HepG2 (cell line): ENCODE data around the gene FGF18. TPM values are rescaled to one million over a fixed set of nuclear protein-coding genes. Genes with fewer than 3 reads are reported as not detected.

Source experiments
- ATAC-seq: fragments of 200-7000 bp; cut with Tn5 transposase; 3 replicates; pipeline ENCODE4 v1.9.1; 2020; ENCODE audit warnings: mild to moderate bottlenecking, moderate library complexity
- BruUV-seq: library from RNA; stranded (reverse); fragments of 400-500 nt; replicated peaks from 2 replicates; lab custom pipeline; 2021; lab: Mats Ljungman, UMichigan
- CTCF ChIA-PET: fragments of 300-600 bp; formaldehyde crosslinking; extraction: SDS; loops from one replicate; lab custom pipeline; 2021; ENCODE audit warnings: low total read pairs, inconsistent platforms, low intra/inter-chr PET ratio; lab: Yijun Ruan, JAX
- POLR2A ChIA-PET: fragments of 350-600 bp; sonication (Branson Sonifier 250); formaldehyde crosslinking; loops from one replicate; lab custom pipeline; 2020; ENCODE audit warnings: antibody characterized with exemption, inconsistent platforms; lab: Yijun Ruan, JAX
- DNase-seq: peaks from one replicate; pipeline ENCODE4 v3.0.0-alpha.2; 2015; ENCODE audit warnings: low spot score
- FAIRE-seq: peaks from 3 replicates; lab custom pipeline; 2011; peaks lifted over from hg19 to GRCh38; lab: Jason Lieb, UNC
- H2AFZ ChIP-seq: one replicate; pipeline ENCODE4 v1.6.1; 2011; ENCODE audit warnings: low read length, inconsistent platforms
- H3K27ac ChIP-seq: fragments of 300-600 bp; 3 replicates; pipeline ENCODE4 v1.8.0; 2011; ENCODE audit warnings: mixed run types, mild to moderate bottlenecking, mixed read lengths, low read length, inconsistent platforms; ENCODE audit not compliant: insufficient read depth; ENCODE audit errors: extremely low read length
- H3K27me3 ChIP-seq, 2 experiments: fragments of 200-600 bp in 1 of 2; 2 replicates in 1 of 2; 3 replicates in 1 of 2; pipeline versions ENCODE4 v1.6.0 to v1.8.0; 2011; ENCODE audit warnings: low read length in 2 of 2, mild to moderate bottlenecking in 2 of 2, moderate library complexity in 2 of 2, inconsistent platforms in 1 of 2; ENCODE audit not compliant: insufficient read depth in 2 of 2, control insufficient read depth in 1 of 2
- H3K36me3 ChIP-seq, 2 experiments: fragments of 200-600 bp in 1 of 2; replicated peaks in 1 of 2; 2 replicates in 1 of 2; 3 replicates in 1 of 2; pipeline versions ENCODE4 v1.5.1 to v1.8.0; 2011; ENCODE audit warnings: low read length in 2 of 2, inconsistent platforms in 1 of 2; ENCODE audit not compliant: insufficient read depth in 2 of 2, control insufficient read depth in 1 of 2
- H3K4me1 ChIP-seq: 2 replicates; pipeline ENCODE4 v1.5.1; 2012; ENCODE audit warnings: low read length, inconsistent platforms; ENCODE audit not compliant: insufficient read depth
- H3K4me2 ChIP-seq: 2 replicates; pipeline ENCODE4 v1.6.0; 2011; ENCODE audit warnings: low read depth, low read length, inconsistent platforms
- H3K4me3 ChIP-seq, 3 experiments: fragments of 200-600 bp in 1 of 3; sonication (generic), shearing (Covaris generic) in 1 of 3; replicated peaks in 1 of 3; 2 replicates each; pipeline ENCODE4 v1.5.1; 2011 to 2016; ENCODE audit warnings: low read length in 3 of 3, inconsistent platforms in 2 of 3, low read depth in 2 of 3, mild to moderate bottlenecking in 2 of 3, control low read depth in 1 of 3, mixed read lengths in 1 of 3; ENCODE audit not compliant: insufficient read depth in 1 of 3
- H3K79me2 ChIP-seq: one replicate; pipeline ENCODE4 v1.6.1; 2011; ENCODE audit warnings: low read length, inconsistent platforms; ENCODE audit not compliant: insufficient read depth
- H3K9ac ChIP-seq: 2 replicates; pipeline ENCODE4 v1.6.0; 2011; ENCODE audit warnings: mild to moderate bottlenecking, low read depth, low read length, inconsistent platforms; ENCODE audit not compliant: insufficient read depth
- H3K9me3 ChIP-seq: 2 replicates; pipeline ENCODE4 v1.5.1; 2012; ENCODE audit warnings: mild to moderate bottlenecking, low read length
- H4K20me1 ChIP-seq: 2 replicates; pipeline ENCODE4 v1.6.0; 2011; ENCODE audit warnings: inconsistent platforms, mild to moderate bottlenecking, low read length, moderate library complexity; ENCODE audit not compliant: insufficient read depth
- HMGA1 ChIP-seq: sonication (generic); formaldehyde crosslinking; conservative IDR thresholded peaks from 2 replicates; pipeline ENCODE4 v1.4.0; 2020; ENCODE audit warnings: missing genetic modification reagents
- HNF4G ChIP-seq, 2 experiments: sonication (generic) in 1 of 2; formaldehyde crosslinking in 1 of 2; IDR thresholded peaks; 2 replicates each; pipeline versions ENCODE4 v1.4.0 to v1.6.1; 2011 to 2020; ENCODE audit warnings: borderline replicate concordance in 2 of 2, low read depth in 2 of 2, mild to moderate bottlenecking in 2 of 2, low read length in 1 of 2, missing genetic modification reagents in 1 of 2, moderate library complexity in 1 of 2
- ZMYM4 ChIP-seq: sonication (generic); formaldehyde crosslinking; IDR thresholded peaks from 2 replicates; pipeline ENCODE4 v1.8.1; 2023; ENCODE audit warnings: mild to moderate bottlenecking, missing genetic modification reagents
- ZNF30 ChIP-seq: sonication (generic); formaldehyde crosslinking; IDR thresholded peaks from 2 replicates; pipeline ENCODE4 v1.5.0; 2020; ENCODE audit warnings: mild to moderate bottlenecking, missing genetic modification reagents
- ZNF713 ChIP-seq: sonication (generic); formaldehyde crosslinking; IDR thresholded peaks from 2 replicates; pipeline ENCODE4 v1.4.0; 2020; ENCODE audit warnings: mild to moderate bottlenecking, missing genetic modification reagents
- ZNF83 ChIP-seq: sonication (generic); formaldehyde crosslinking; IDR thresholded peaks from 2 replicates; pipeline ENCODE4 v1.4.0; 2020; ENCODE audit warnings: missing genetic modification reagents, mild to moderate bottlenecking, borderline replicate concordance
- WGBS: methylation state at CpG from one replicate; pipeline ENCODE4 v1.1.6; 2017; ENCODE audit warnings: low lambda C conversion rate; 5-methylcytosine and 5-hydroxymethylcytosine counted together
- in situ Hi-C: cut with HindIII; loops from 2 replicates; pipeline ENCODE4 v1.10.0; 2017; ENCODE audit warnings: low pct_unique_long_range_greater_than_20kb; ENCODE audit not compliant: extremely low pct_ligation_motif_present
- intact Hi-C: fragments of 100-400 bp; cut with micrococcal nuclease; formaldehyde crosslinking; loops from one replicate; pipeline ENCODE4 v1.10.0; 2022; ENCODE audit not compliant: unreplicated experiment
- polyA plus RNA-seq, 8 experiments: library from polyadenylated mRNA; depleted of rRNA in 3 of 8; stranded (reverse) in 7 of 8; unstranded in 1 of 8; fragments of >200 nt; fragmentation: Illumina TruSeq in 4 of 8; extraction: Trizol in 4 of 8; gene quantifications; 2 replicates each; pipeline versions ENCODE4 v1.2.1 to v1.2.3, GENCODE V29; 2011 to 2016; ENCODE audit warnings: low read depth in 4 of 8, missing spikeins in 1 of 8, mixed read lengths in 1 of 8; ENCODE audit not compliant: insufficient read depth in 1 of 8
- total RNA-seq, 5 experiments: library from RNA; depleted of rRNA; stranded (reverse); fragments of >200 nt; fragmentation: Illumina TruSeq; extraction: Trizol; gene quantifications; 2 replicates each; pipeline ENCODE4 v1.2.3, GENCODE V29; 2016; ENCODE audit warnings: low read depth in 1 of 5
- TF ChIP-seq, protein P1 (sequence below): sonication (generic); formaldehyde crosslinking; IDR thresholded peaks from 2 replicates; pipeline ENCODE4 v1.8.1; 2022; ENCODE audit warnings: mild to moderate bottlenecking, missing genetic modification reagents

FGF18 gene
- total and polyA plus RNA-seq, 2 of the 13 experiments (the other 11 are each of a cell fraction or from before 2014, with no cell fraction given), result not detected

DNA sequence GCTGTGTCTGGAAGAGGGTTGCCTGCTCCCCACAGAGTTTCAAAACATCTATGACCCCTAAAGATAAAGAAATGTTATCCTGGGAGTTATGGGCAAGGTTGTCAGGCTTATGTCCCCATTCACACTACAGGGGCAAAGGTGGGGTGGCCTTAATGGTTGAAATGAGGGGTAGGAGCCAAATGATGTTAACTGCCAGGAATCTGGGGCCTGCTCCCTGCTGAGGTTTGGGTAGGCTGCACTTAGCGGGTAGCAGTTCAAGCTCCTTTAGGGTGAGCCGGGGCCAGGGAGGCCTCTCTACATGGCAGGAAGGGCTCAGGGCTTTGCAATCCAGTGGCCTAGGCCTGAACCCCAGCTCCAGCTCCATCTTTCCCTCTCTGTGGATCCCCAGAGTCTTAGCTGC lies 3.0 kb downstream of the FGF18 start:
- intact Hi-C loops, result no loop called here
- no peak for FAIRE-seq
- Histone ChIP-seq H3K79me2 (no peaks in the 10 kb centered on the region), H3K4me1 (peaks cover 11% of the 10 kb centered on the region), H2AFZ (no peak overlapping the region), H3K27ac (no peak overlapping the region), H3K4me2 (no peak overlapping the region), H3K27me3 (peaks cover 0 to 23% of the 10 kb centered on the region in 2 experiments; a peak in 4 of 5 replicates), H3K36me3 (no peaks in the 10 kb centered on the region), H3K4me3 (no peak overlapping the region), H4K20me1 (peaks cover 10% of the 10 kb centered on the region), H3K9me3 (no peaks in the 10 kb centered on the region)
- CTCF ChIA-PET, result no interaction called here
- no peak for DNase-seq
- WGBS, result 54% methylated on average over 2 of the region's 2 CpGs
- TF ChIP-seq HNF4G (IDR thresholded peaks at IDR 0.05; ENCODE audit: borderline replicate concordance, low read depth, low read length) (no peak), HNF4G (CRISPR knock-in tag; IDR thresholded peaks at IDR 0.05; ENCODE audit: borderline replicate concordance, low read depth) (no peak), ZNF83 (CRISPR knock-in tag) (no peak), ZNF30 (no peak), HMGA1 (CRISPR knock-in tag) (no peak), ZMYM4 (CRISPR knock-in tag) (no peak), ZNF713 (CRISPR knock-in tag) (no peak)
- TF ChIP-seq, protein P1, sequence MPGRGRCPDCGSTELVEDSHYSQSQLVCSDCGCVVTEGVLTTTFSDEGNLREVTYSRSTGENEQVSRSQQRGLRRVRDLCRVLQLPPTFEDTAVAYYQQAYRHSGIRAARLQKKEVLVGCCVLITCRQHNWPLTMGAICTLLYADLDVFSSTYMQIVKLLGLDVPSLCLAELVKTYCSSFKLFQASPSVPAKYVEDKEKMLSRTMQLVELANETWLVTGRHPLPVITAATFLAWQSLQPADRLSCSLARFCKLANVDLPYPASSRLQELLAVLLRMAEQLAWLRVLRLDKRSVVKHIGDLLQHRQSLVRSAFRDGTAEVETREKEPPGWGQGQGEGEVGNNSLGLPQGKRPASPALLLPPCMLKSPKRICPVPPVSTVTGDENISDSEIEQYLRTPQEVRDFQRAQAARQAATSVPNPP (CRISPR knock-in tag), result no peak
- TF ChIP-seq, all 625 proteins: peak for 0
- in situ Hi-C loops, result loop anchor here (10.0 kb wide), 1 partner anchor 172 kb away; no protein-coding TSS in a partner anchor
- no peak overlapping the region for H3K9ac ChIP-seq
- POLR2A ChIA-PET, result no interaction called here
- no peak for ATAC-seq
- BruUV-seq, result no TSS peak
